ENCODE measurements around the gene FRS2.

GRCh38 chr12:69540987-69541386 is 70.8 kb downstream of the FRS2 start:
- TF ChIP-seq REST (IDR thresholded peaks at IDR 0.05; ENCODE audit: insufficient read depth in 1 of 2, low read depth in 2 of 2, low read length in 2 of 2) (no peak), POLR2AphosphoS5 (IDR thresholded peaks at IDR 0.05; ENCODE audit: low read depth, low read length) (no peak), SIN3A (IDR thresholded peaks at IDR 0.05; ENCODE audit: borderline replicate concordance, insufficient read depth, low read length) (no peak), TAF1 (IDR thresholded peaks at IDR 0.05; ENCODE audit: borderline replicate concordance, insufficient read depth, low read length) (no peak), FOXP2 (optimal IDR thresholded peaks at IDR 0.05; ENCODE audit: borderline replicate concordance, extremely low read depth, extremely low read length, insufficient read depth) (no peak)

Data from PFSK-1 (cell line).